Stimulated activated CD4-positive, alpha-beta T cell treated with anti-CD3 and anti-CD28 coated beads, Interleukin-4, amount 100 ng/mL, for 48 hours (primary cell): ENCODE results near the gene DSC1.
"Not testable (repeated sequence)": the region's sequence is repeated elsewhere in the genome, so short reads cannot be mapped to it uniquely, and the experiment has no call there.

Experiments used
- DNase-seq, 2 donors: peaks; one replicate each; pipeline ENCODE4 v3.0.0-alpha.2; 2020; ENCODE audit warnings: low read depth in 2 of 2

Gene DSC1

GRCh38 chr18:31162825-31163435, at the start of gene DSC1:
Gene DSC1, minus strand, starts transcription at chr18:31162856. Its CDS starts 262 bp downstream, at chr18:31162594.
- no peak for DNase-seq

GRCh38 chr18:31211047-31211446, 48.4 kb upstream of the DSC1 start:
- DNase-seq: no peak

- DNase-seq: no peak
These were observed 46.4 kb upstream of the DSC1 start for GRCh38 chr18:31209041-31209440.

GRCh38 chr18:31207391-31207790, 44.7 kb upstream of the DSC1 start:
- DNase-seq: no peak

GRCh38 chr18:31206787-31207381, 44.2 kb upstream of the DSC1 start:
- no peak for DNase-seq

GRCh38 chr18:31206071-31206470, 43.4 kb upstream of the DSC1 start:
- DNase-seq: no peak

GRCh38 chr18:31205273-31205672, 42.6 kb upstream of the DSC1 start:
- no peak for DNase-seq

- DNase-seq: no peak
These were observed 42.2 kb upstream of the DSC1 start for GRCh38 chr18:31204833-31205232.

GRCh38 chr18:31204166-31204565, 41.5 kb upstream of the DSC1 start:
- DNase-seq: no peak

- no peak for DNase-seq
These were observed 41.1 kb upstream of the DSC1 start for GRCh38 chr18:31203794-31204148.

- no peak for DNase-seq
These were observed 40.6 kb upstream of the DSC1 start for GRCh38 chr18:31203096-31203793.

GRCh38 chr18:31199190-31199769, 36.6 kb upstream of the DSC1 start:
- DNase-seq: no peak

GRCh38 chr18:31197676-31198075, 35.0 kb upstream of the DSC1 start:
- DNase-seq: no peak

- DNase-seq: no peak
These were observed 32.4 kb upstream of the DSC1 start for GRCh38 chr18:31195063-31195462.

- DNase-seq: no peak
These were observed 29.6 kb upstream of the DSC1 start for GRCh38 chr18:31192086-31192776.

GRCh38 chr18:31190919-31191318, 28.3 kb upstream of the DSC1 start:
- no peak for DNase-seq

- no peak for DNase-seq
These were observed 27.1 kb upstream of the DSC1 start for GRCh38 chr18:31189757-31190156.

GRCh38 chr18:31185186-31185950, 22.7 kb upstream of the DSC1 start:
- no peak for DNase-seq

- no peak for DNase-seq
These were observed 20.6 kb upstream of the DSC1 start for GRCh38 chr18:31183302-31183701.

- not testable (repeated sequence) for DNase-seq
These were observed 14.7 kb upstream of the DSC1 start for GRCh38 chr18:31177369-31177768.

GRCh38 chr18:31176531-31176930, 13.9 kb upstream of the DSC1 start:
- no peak for DNase-seq
